ENCODE results near the gene RAI1.

Gene RAI1

DNA sequence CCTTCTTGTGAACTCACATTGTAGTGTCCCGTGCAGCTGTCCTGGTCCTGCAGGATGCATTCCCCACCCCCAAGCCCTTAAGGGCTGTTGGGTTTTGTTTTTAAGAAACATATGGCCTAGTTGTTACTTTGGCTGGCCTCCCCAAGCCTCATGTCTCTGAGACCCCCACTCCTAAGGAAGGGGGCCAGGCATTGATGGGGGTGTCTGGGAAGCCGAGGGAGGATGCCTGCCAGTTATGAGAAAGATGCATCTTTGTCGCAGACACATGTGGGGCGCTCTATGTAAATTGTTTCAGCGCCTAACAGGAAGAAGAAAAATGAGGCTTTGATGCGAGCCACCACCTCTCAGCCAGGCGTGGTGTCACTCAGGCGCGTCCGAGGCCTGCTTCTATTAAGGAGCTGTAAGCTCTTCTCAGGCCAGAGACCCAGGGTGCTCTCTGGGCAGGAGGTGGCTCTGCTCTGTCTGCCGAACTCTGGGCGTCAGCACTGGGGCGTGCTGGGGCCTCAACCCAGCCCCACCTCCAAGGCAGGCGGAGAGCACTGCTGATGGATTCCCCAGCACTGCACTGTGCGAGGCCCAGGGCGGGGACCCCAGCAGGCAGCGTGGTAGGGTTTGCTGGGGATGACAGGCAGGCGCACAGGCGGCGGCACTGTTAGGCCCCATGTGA lies 85.0 kb downstream of the RAI1 start:
- TF ChIP-seq, protein P1, sequence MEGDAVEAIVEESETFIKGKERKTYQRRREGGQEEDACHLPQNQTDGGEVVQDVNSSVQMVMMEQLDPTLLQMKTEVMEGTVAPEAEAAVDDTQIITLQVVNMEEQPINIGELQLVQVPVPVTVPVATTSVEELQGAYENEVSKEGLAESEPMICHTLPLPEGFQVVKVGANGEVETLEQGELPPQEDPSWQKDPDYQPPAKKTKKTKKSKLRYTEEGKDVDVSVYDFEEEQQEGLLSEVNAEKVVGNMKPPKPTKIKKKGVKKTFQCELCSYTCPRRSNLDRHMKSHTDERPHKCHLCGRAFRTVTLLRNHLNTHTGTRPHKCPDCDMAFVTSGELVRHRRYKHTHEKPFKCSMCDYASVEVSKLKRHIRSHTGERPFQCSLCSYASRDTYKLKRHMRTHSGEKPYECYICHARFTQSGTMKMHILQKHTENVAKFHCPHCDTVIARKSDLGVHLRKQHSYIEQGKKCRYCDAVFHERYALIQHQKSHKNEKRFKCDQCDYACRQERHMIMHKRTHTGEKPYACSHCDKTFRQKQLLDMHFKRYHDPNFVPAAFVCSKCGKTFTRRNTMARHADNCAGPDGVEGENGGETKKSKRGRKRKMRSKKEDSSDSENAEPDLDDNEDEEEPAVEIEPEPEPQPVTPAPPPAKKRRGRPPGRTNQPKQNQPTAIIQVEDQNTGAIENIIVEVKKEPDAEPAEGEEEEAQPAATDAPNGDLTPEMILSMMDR (IDR thresholded peaks at IDR 0.05; ENCODE audit: control insufficient read depth, extremely low read depth, insufficient read depth) = no peak
- H3K4me3 ChIP-seq (ENCODE audit: low read depth, low read length) = no peak overlapping the region
- DNase-seq (ENCODE audit: low read depth) = no peak

DNA sequence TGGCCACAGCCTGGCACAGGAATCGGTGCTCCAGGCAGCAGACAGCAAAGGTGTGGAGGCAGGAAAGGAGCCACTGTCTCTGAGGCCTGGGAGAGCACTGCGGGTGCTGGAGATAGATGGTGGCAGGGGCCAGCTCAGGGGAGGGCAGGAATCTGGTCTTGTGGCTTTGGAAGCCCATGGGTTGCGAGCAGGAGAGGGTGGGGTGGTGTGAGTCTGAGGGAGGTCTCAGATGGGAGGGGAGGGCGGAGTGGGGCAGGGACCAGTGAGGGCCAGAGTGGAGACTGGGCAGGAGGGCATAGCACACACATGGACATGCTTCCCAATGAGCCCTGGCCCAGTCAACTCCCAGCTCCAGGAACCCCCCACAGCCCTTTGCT lies 85.5 kb downstream of the RAI1 start:
- TF ChIP-seq, protein P1 (IDR thresholded peaks at IDR 0.05; ENCODE audit: control insufficient read depth, extremely low read depth, insufficient read depth) = no peak
- DNase-seq (ENCODE audit: low read depth) = no peak
- no peak overlapping the region for H3K4me3 ChIP-seq (ENCODE audit: low read depth, low read length)

DNA sequence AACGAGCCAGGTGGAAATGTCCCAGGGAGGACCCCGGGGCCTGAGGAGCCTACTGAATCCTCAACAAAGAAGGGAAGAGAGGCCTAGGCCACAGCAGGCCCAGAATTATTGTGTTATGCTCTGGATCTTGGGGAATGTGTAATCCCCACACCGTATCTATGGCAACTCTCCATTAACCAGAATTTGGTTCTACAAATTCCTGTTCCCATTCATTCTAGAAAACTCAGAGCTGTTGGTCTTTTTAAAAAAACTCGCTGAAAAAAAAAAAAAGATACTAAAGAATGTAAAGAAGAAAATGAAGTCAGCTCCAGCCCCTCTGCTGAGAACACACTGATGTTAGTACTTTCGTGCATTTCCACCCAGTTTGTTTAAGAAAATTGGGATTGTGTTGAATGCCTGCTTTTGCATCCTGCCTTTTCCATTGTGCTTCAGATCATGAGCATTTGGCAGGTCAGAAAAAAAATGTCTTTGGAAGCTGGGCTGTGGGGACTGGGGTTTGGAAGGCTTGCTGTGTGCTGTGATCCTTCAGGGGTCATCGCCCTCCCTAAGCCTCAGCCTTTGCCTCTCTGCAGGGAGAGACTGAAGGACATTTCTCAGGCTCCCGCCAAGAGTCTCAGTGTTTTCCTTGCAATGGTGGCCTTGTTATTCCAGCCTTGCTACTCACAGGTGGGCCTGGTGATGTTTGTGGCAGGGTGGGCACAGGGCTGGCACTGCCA lies 86.1 kb downstream of the RAI1 start:
- DNase-seq (ENCODE audit: low read depth) = no peak
- no peak overlapping the region for H3K4me3 ChIP-seq (ENCODE audit: low read depth, low read length)
- TF ChIP-seq, protein P1 (IDR thresholded peaks at IDR 0.05; ENCODE audit: control insufficient read depth, extremely low read depth, insufficient read depth) = no peak

DNA sequence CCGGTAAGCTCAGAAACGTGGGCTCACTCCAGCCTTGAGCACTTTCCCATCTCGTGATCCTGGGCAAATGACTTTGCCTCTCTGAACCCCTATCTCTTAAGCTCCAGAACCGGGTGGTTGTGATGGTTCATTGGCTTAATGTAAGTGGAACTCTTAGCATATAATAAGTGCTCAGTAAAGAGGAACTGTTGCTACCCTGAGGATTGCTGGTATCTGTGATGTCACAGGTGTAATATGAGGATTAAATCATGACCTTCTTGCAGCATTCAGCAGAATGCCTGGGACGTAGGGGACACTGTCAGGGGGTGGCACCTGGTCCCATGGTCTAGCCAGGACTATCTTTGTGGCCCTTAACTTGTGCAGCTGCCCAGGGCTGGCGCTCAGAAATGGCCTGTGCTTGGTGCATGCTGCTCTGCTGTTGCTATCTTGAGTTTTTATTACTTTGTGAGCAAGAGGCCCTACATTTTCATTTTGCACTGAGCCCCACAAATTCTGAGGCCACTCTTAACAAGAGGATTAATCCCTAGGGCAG lies 86.7 kb downstream of the RAI1 start:
- no peak for DNase-seq (ENCODE audit: low read depth)
- H3K4me3 ChIP-seq (ENCODE audit: low read depth, low read length) = no peak overlapping the region
- TF ChIP-seq, protein P1 (IDR thresholded peaks at IDR 0.05; ENCODE audit: control insufficient read depth, extremely low read depth, insufficient read depth) = no peak

DNA sequence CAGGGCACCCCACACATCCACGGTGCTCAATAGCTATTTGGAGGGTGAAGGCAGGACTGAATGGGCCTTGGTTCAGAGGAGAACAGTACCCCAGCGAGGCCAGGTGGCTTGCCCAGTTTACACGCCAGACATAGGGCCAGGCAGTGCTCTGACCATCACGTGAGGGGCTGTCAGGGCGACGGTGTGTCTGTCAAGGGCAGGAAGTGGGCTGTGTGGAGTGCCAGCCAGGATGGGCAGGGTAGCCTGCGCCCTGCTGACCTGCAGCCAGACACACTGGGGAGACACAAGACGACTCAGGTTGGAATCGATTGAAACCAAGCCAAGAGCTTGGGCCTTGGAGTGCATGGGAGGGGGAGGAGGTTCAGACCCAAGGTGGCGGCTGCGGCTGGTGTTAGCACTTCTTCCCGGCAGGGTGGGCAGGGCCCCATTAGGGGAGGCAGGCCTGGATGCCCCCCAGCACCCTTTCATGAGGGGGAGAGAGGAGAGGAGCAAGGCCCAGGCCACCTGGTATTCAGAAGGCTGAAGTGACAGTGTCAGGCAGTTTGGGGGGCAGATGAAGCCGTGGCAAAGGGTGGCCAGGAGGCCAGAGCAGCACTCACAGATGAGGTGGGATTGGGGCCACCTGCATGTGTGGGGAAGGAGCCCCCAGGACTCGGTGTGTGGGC lies 87.3 kb downstream of the RAI1 start:
- TF ChIP-seq, protein P1 (IDR thresholded peaks at IDR 0.05; ENCODE audit: control insufficient read depth, extremely low read depth, insufficient read depth) = no peak
- DNase-seq (ENCODE audit: low read depth) = no peak
- H3K4me3 ChIP-seq (ENCODE audit: low read depth, low read length) = no peak overlapping the region

DNA sequence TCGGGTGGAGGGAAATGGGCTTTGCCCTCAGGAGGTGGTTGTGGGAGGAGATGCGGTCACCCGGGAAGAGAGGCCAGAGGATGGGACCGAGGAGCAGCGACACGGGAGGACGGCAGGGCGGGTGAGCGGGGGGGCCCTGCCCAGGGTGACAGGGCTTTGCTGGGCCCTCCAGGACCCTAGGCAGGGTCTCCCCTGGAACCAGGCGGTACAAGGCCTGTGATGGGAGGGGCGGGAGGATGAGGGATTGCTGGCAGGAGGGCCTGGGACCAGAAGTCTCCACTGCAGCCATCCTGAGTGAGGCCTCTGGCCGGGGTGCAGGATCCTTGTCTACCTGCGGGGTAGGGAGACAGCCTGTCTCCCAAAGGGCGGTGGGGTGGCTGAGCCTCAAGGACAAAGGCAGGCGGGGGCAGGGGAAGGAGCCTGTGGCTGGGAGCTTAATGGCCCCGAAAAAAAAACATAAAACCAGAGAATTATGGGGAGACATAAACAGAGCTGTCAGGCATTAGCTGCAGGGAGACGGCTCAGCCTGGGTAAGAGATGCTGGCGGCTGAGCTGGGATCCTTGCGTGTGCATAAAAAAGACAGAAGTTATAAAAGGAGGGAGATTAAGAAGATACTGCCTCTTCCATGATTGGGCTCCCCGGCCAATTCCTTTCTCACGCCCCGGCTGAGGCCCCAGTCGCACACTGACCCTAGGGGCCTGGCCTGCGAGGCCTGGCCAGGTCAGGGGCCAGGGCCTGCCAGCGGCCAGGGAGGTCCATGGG lies 88.8 kb downstream of the RAI1 start:
- TF ChIP-seq, protein P1 (IDR thresholded peaks at IDR 0.05; ENCODE audit: control insufficient read depth, extremely low read depth, insufficient read depth) = no peak
- H3K4me3 ChIP-seq (ENCODE audit: low read depth, low read length) = no peak overlapping the region
- no peak for DNase-seq (ENCODE audit: low read depth)
